Neural cell (in vitro differentiated cells): Measurements from ENCODE around the gene PIGZ. TPM values are rescaled to one million over a fixed set of nuclear protein-coding genes. Genes with fewer than 3 reads are reported as not detected.

Source experiments
- H2AFZ ChIP-seq: fragments of 200-600, 300-800 bp; sonication (generic), shearing (Covaris generic); 2 replicates; pipeline ENCODE4 v1.6.0; 2014; ENCODE audit warnings: low read depth, mild to moderate bottlenecking, antibody characterized with exemption, low read length, moderate library complexity
- H3F3A ChIP-seq: fragments of 200-600 bp; shearing (Covaris generic); 2 replicates; pipeline ENCODE4 v1.6.1; 2016; ENCODE audit warnings: mild to moderate bottlenecking, moderate library complexity, mixed read lengths, antibody characterized with exemption, low read length; ENCODE audit not compliant: insufficient read depth, poor library complexity, severe bottlenecking
- H3K27ac ChIP-seq: fragments of 200-600, 300-800 bp; sonication (generic), shearing (Covaris generic); 2 replicates; pipeline ENCODE4 v1.5.1; 2014; ENCODE audit warnings: mild to moderate bottlenecking, low read length, moderate library complexity
- H3K27me3 ChIP-seq: fragments of 300-800, 200-600 bp; sonication (generic), shearing (Covaris generic); 2 replicates; pipeline ENCODE4 v1.6.0; 2014; ENCODE audit warnings: mild to moderate bottlenecking, low read depth, low read length, moderate library complexity; ENCODE audit not compliant: insufficient read depth
- H3K36me3 ChIP-seq: fragments of 300-800, 200-600 bp; sonication (generic), shearing (Covaris generic); 2 replicates; pipeline ENCODE4 v1.5.1; 2014; ENCODE audit warnings: mild to moderate bottlenecking, antibody characterized with exemption, low read length, moderate library complexity; ENCODE audit not compliant: insufficient read depth
- H3K4me2 ChIP-seq: fragments of 300-800, 200-600 bp; sonication (generic), shearing (Covaris generic); 2 replicates; pipeline ENCODE4 v1.6.0; 2014; ENCODE audit warnings: mild to moderate bottlenecking, low read length
- H3K4me3 ChIP-seq: fragments of 300-800, 200-600 bp; sonication (generic), shearing (Covaris generic); 2 replicates; pipeline ENCODE4 v1.5.1; 2014; ENCODE audit warnings: mild to moderate bottlenecking, low read length, moderate library complexity
- H3K79me2 ChIP-seq: fragments of 200-600 bp; shearing (Covaris generic); replicated peaks from 2 replicates; pipeline ENCODE4 v1.6.0; 2014; ENCODE audit warnings: mild to moderate bottlenecking, low read length, moderate library complexity; ENCODE audit not compliant: insufficient read depth
- H3K9ac ChIP-seq: fragments of 300-800, 200-600 bp; sonication (generic), shearing (Covaris generic); 2 replicates; pipeline ENCODE4 v1.6.1; 2016; ENCODE audit warnings: mild to moderate bottlenecking, low read length, mixed read lengths
- H3K9me2 ChIP-seq: fragments of 200-600 bp; shearing (Covaris generic); 2 replicates; pipeline ENCODE4 v1.6.1; 2016; ENCODE audit warnings: mild to moderate bottlenecking, low read length, mixed read lengths; ENCODE audit not compliant: insufficient read depth
- H3K9me3 ChIP-seq: fragments of 200-600, 300-800 bp; sonication (generic), shearing (Covaris generic); 2 replicates; pipeline ENCODE4 v1.6.1; 2016; ENCODE audit warnings: mild to moderate bottlenecking, mixed run types, low read length, moderate library complexity, mixed read lengths
- H4K20me1 ChIP-seq: fragments of 200-600 bp; shearing (Covaris generic); 2 replicates; pipeline ENCODE4 v1.6.1; 2016; ENCODE audit warnings: mild to moderate bottlenecking, mixed run types; ENCODE audit not compliant: insufficient read depth
- CTCF ChIP-seq: fragments of 450-650 bp; IDR thresholded peaks from 2 replicates; pipeline ENCODE4 v1.5.1; 2014; ENCODE audit warnings: antibody characterized with exemption, mild to moderate bottlenecking, moderate library complexity; ENCODE audit not compliant: poor library complexity, severe bottlenecking
- EP300 ChIP-seq: fragments of 450-650 bp; conservative IDR thresholded peaks from 2 replicates; pipeline ENCODE4 v1.6.1; 2014; ENCODE audit warnings: antibody characterized with exemption, mild to moderate bottlenecking, moderate library complexity; ENCODE audit not compliant: poor library complexity, severe bottlenecking
- EZH2 ChIP-seq: fragments of 200-600, 300-800 bp; shearing (Covaris generic), sonication (generic); IDR thresholded peaks from 2 replicates; pipeline ENCODE4 v1.6.1; 2014; ENCODE audit warnings: antibody characterized with exemption, low read length, borderline replicate concordance, mild to moderate bottlenecking; ENCODE audit not compliant: insufficient read depth, poor library complexity, severe bottlenecking
- MXI1 ChIP-seq: fragments of 450-650 bp; conservative IDR thresholded peaks from 2 replicates; pipeline ENCODE4 v1.6.1; 2014; ENCODE audit warnings: antibody characterized with exemption, mild to moderate bottlenecking; ENCODE audit not compliant: poor library complexity, severe bottlenecking
- POLR2AphosphoS5 ChIP-seq: IDR thresholded peaks from 2 replicates; pipeline ENCODE4 v1.6.1; 2012
- RAD21 ChIP-seq: fragments of 450-650 bp; conservative IDR thresholded peaks from 2 replicates; pipeline ENCODE4 v1.6.1; 2014; ENCODE audit warnings: antibody characterized with exemption, mild to moderate bottlenecking, moderate library complexity
- SMC3 ChIP-seq: fragments of 450-650 bp; conservative IDR thresholded peaks from 2 replicates; pipeline ENCODE4 v1.6.1; 2014; ENCODE audit warnings: antibody characterized with exemption, mild to moderate bottlenecking, moderate library complexity; ENCODE audit not compliant: poor library complexity
- TAF1 ChIP-seq: IDR thresholded peaks from 2 replicates; pipeline ENCODE4 v1.6.1; 2012; ENCODE audit warnings: low read depth
- polyA plus RNA-seq: library from polyadenylated mRNA; depleted of rRNA; stranded (reverse); fragments of >200 nt; gene quantifications from 2 replicates; pipeline ENCODE4 v1.2.3, GENCODE V29; 2014
- TF ChIP-seq, protein P1 (sequence below): IDR thresholded peaks from 2 replicates; pipeline ENCODE4 v1.6.1; 2012; ENCODE audit warnings: borderline replicate concordance

PIGZ gene
- polyA plus RNA-seq, 1 donor from 2014 or later = 6.5 TPM

- TF ChIP-seq, protein P1, sequence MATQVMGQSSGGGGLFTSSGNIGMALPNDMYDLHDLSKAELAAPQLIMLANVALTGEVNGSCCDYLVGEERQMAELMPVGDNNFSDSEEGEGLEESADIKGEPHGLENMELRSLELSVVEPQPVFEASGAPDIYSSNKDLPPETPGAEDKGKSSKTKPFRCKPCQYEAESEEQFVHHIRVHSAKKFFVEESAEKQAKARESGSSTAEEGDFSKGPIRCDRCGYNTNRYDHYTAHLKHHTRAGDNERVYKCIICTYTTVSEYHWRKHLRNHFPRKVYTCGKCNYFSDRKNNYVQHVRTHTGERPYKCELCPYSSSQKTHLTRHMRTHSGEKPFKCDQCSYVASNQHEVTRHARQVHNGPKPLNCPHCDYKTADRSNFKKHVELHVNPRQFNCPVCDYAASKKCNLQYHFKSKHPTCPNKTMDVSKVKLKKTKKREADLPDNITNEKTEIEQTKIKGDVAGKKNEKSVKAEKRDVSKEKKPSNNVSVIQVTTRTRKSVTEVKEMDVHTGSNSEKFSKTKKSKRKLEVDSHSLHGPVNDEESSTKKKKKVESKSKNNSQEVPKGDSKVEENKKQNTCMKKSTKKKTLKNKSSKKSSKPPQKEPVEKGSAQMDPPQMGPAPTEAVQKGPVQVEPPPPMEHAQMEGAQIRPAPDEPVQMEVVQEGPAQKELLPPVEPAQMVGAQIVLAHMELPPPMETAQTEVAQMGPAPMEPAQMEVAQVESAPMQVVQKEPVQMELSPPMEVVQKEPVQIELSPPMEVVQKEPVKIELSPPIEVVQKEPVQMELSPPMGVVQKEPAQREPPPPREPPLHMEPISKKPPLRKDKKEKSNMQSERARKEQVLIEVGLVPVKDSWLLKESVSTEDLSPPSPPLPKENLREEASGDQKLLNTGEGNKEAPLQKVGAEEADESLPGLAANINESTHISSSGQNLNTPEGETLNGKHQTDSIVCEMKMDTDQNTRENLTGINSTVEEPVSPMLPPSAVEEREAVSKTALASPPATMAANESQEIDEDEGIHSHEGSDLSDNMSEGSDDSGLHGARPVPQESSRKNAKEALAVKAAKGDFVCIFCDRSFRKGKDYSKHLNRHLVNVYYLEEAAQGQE = no peak
- no peak for TF ChIP-seq SMC3
- TF ChIP-seq EZH2 = no peak
- no peak for TF ChIP-seq EP300
- no peak for TF ChIP-seq CTCF
- no peak for TF ChIP-seq RAD21
- no peak for TF ChIP-seq MXI1
- TF ChIP-seq TAF1 = no peak
- no peaks in the 10 kb centered on the region for H3K9me2 ChIP-seq
- H3K4me2 ChIP-seq = no peak overlapping the region
- H2AFZ ChIP-seq = no peak overlapping the region
- H3K27ac ChIP-seq = no peak overlapping the region
- no peaks in the 10 kb centered on the region for H3K36me3 ChIP-seq
- H3K9me3 ChIP-seq = peaks cover 4% of the 10 kb centered on the region
- no peak overlapping the region for H3K4me3 ChIP-seq
- no peaks in the 10 kb centered on the region for H3F3A ChIP-seq
- peaks cover 18% of the 10 kb centered on the region for H3K27me3 ChIP-seq
- H4K20me1 ChIP-seq = no peaks in the 10 kb centered on the region
- H3K9ac ChIP-seq = no peak overlapping the region
- no peaks in the 10 kb centered on the region for H3K79me2 ChIP-seq
These were observed 6.0 kb upstream of the PIGZ start for GRCh38 chr3:196974661-196975060.

GRCh38 chr3:196971094-196971698 lies 2.6 kb upstream of the PIGZ start:
- Histone ChIP-seq H3K27me3 (peaks cover 48% of the 10 kb centered on the region), H3K9ac (no peak overlapping the region), H3K9me3 (peaks cover 4% of the 10 kb centered on the region), H3F3A (no peaks in the 10 kb centered on the region), H2AFZ (no peak overlapping the region), H3K4me2 (no peak overlapping the region), H4K20me1 (no peaks in the 10 kb centered on the region), H3K36me3 (no peaks in the 10 kb centered on the region), H3K27ac (no peak overlapping the region), H3K79me2 (no peaks in the 10 kb centered on the region), H3K9me2 (no peaks in the 10 kb centered on the region), H3K4me3 (no peak overlapping the region)
- no peak for TF ChIP-seq EP300

- Histone ChIP-seq H3K36me3 (no peaks in the 10 kb centered on the region), H3F3A (no peaks in the 10 kb centered on the region), H3K27ac (no peak overlapping the region), H3K27me3 (peaks cover 51% of the 10 kb centered on the region), H3K9me3 (peaks cover 4% of the 10 kb centered on the region), H3K79me2 (no peaks in the 10 kb centered on the region), H3K9ac (no peak overlapping the region), H2AFZ (no peak overlapping the region), H3K4me3 (peak overlapping the region; percentile 54), H3K9me2 (no peaks in the 10 kb centered on the region), H4K20me1 (no peaks in the 10 kb centered on the region), H3K4me2 (no peak overlapping the region)
- TF ChIP-seq, protein P1 = no peak
- no peak for TF ChIP-seq MXI1
- TF ChIP-seq TAF1 = no peak
- TF ChIP-seq POLR2AphosphoS5 = no peak
- no peak for TF ChIP-seq SMC3
- TF ChIP-seq EZH2 = no peak
- no peak for TF ChIP-seq RAD21
- TF ChIP-seq CTCF = no peak
- TF ChIP-seq EP300 = no peak
These were observed 2.0 kb upstream of the PIGZ start for GRCh38 chr3:196970547-196971093.
